Activated CD8-positive, alpha-beta T cell treated with anti-CD3 and anti-CD28 coated beads, Interleukin-2, amount 10 ng/mL, durations not matched to agents 7 days and 5 days (primary cell): ENCODE data around the gene XCL1. TPM values are rescaled to one million over a fixed set of nuclear protein-coding genes. Genes with fewer than 3 reads are reported as not detected.

Source experiments
- ATAC-seq: fragments of 150-1000 bp; cut with Tn5 transposase; one replicate; pipeline ENCODE4 v1.10.0; 2021; ENCODE audit warnings: moderate library complexity
- CTCF ChIA-PET: fragments of 350-600 bp; sonication (Branson Sonifier 250); formaldehyde crosslinking; loops from one replicate; lab custom pipeline; 2021; ENCODE audit warnings: antibody characterized with exemption; lab: Charles Lee
- POLR2A ChIA-PET: fragments of 350-600 bp; sonication (Branson Sonifier 250); formaldehyde crosslinking; loops from one replicate; lab custom pipeline; 2021; ENCODE audit warnings: antibody characterized with exemption; lab: Charles Lee
- DNase-seq: peaks from one replicate; pipeline ENCODE4 v3.0.0-alpha.2; 2020
- H3K27ac Mint-ChIP-seq: one replicate; pipeline ENCODE4 v1.8.0; 2021; ENCODE audit warnings: mild to moderate bottlenecking, mixed read lengths
- H3K27me3 Mint-ChIP-seq: one replicate; pipeline ENCODE4 v1.8.0; 2021; ENCODE audit warnings: low read depth, mixed read lengths
- H3K36me3 Mint-ChIP-seq: one replicate; pipeline ENCODE4 v1.8.0; 2021; ENCODE audit warnings: low read depth, mixed read lengths
- H3K4me1 Mint-ChIP-seq: one replicate; pipeline ENCODE4 v1.8.0; 2021; ENCODE audit warnings: low read depth, mixed read lengths
- H3K4me3 Mint-ChIP-seq: one replicate; pipeline ENCODE4 v1.8.0; 2021; ENCODE audit warnings: mild to moderate bottlenecking, mixed read lengths
- H3K9me3 Mint-ChIP-seq: one replicate; pipeline ENCODE4 v1.8.0; 2022; ENCODE audit warnings: mixed read lengths; ENCODE audit not compliant: insufficient read depth
- total RNA-seq, 2 experiments: library from RNA; stranded (reverse); gene quantifications; one replicate each; pipeline ENCODE4 v1.2.3, GENCODE V29; 2021

XCL1 gene
- total RNA-seq, 2 experiments from 2014 or later, result 38.3 to 41.8 TPM

- H3K9me3 Mint-ChIP-seq, result peaks cover 4% of the 10 kb centered on the region
- no peak for ATAC-seq
- H3K4me1 Mint-ChIP-seq, result peaks cover 56% of the 10 kb centered on the region
- no peak overlapping the region for H3K27ac Mint-ChIP-seq
- H3K36me3 Mint-ChIP-seq, result peaks cover 41% of the 10 kb centered on the region
- ChIA-PET POLR2A (interaction anchor here (1.3 kb wide), 1 partner anchor 28 kb away, joined by 3 read pairs; no protein-coding TSS in a partner anchor), CTCF (interaction anchor here (0.7 kb wide), 1 partner anchor 112 kb away, joined by 3 read pairs; no protein-coding TSS in a partner anchor)
- H3K4me3 Mint-ChIP-seq, result no peak overlapping the region
- no peak for DNase-seq
- H3K27me3 Mint-ChIP-seq, result no peaks in the 10 kb centered on the region
Observed at GRCh38 chr1:168551688-168552087, 24.7 kb upstream of the XCL1 start.

- no peak for DNase-seq
- H3K4me3 Mint-ChIP-seq, result no peak overlapping the region
- H3K4me1 Mint-ChIP-seq, result peaks cover 65% of the 10 kb centered on the region
- peaks cover 4% of the 10 kb centered on the region for H3K9me3 Mint-ChIP-seq
- ChIA-PET POLR2A (no interaction called here), CTCF (interaction anchor here (1.1 to 3.6 kb wide), 3 partner anchors 18 to 211 kb away, joined by 3 to 15 read pairs (median 4); no protein-coding TSS in a partner anchor)
- H3K27ac Mint-ChIP-seq, result no peak overlapping the region
- ATAC-seq, result no peak
- H3K27me3 Mint-ChIP-seq, result no peaks in the 10 kb centered on the region
- peaks cover 34% of the 10 kb centered on the region for H3K36me3 Mint-ChIP-seq
Observed at GRCh38 chr1:168552961-168553360, 23.4 kb upstream of the XCL1 start.

DNA sequence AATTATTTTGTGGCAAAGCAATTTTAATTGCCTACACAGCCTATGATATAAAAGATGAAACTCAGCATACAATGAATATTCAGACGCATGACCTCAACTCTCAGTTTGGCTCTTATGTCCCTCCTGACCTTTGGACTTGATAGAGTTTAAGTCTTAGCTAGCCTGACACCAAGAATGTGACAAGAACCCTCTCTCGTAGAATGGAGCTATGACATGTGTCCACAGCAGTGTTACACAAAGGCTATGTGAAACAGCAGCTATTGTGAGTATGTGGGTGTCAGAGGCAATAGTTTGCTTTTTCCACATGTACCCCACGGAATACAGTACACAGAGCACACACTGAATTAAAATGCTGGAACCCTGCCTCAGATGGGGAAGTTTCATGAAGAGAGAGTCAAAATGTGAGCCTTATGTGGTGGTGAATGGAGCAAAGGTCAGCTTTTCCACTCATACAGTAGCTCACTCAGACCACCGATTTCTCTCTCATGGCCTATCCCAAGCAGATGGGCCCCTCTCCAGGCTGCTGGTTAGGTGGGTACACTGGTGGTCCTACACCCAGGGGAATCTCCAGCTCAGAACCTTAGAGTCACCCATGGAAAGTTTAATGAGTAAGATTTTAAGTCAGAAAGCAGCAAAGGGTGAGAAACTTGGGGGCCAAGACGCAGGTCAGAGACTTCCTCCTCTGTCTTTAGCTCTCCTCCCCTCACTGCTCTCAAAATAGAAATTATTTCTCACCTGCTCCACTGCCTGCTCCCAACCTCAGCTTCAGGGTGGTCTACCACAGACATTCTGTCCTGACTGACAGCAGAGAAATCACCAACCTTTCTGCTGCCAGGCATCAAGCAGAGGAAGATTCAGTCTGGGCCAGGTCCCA, 22.5 kb upstream of the XCL1 start:
- no peaks in the 10 kb centered on the region for H3K27me3 Mint-ChIP-seq
- H3K4me3 Mint-ChIP-seq, result peak overlapping the region; percentile 17
- H3K36me3 Mint-ChIP-seq, result peaks cover 26% of the 10 kb centered on the region
- ATAC-seq (peak; percentile 47), DNase-seq (peak; percentile 41)
- POLR2A ChIA-PET, result interaction anchor here (1.1 to 1.8 kb wide), 3 partner anchors 18 to 110 kb away, joined by 3 to 13 read pairs (median 4); no protein-coding TSS in a partner anchor
- H3K27ac Mint-ChIP-seq, result peak overlapping the region; percentile 77
- H3K4me1 Mint-ChIP-seq, result peaks cover 72% of the 10 kb centered on the region
- no peaks in the 10 kb centered on the region for H3K9me3 Mint-ChIP-seq
- CTCF ChIA-PET, result interaction anchor here (0.6 to 3.6 kb wide), 9 partner anchors 25 to 795 kb away, joined by 3 to 15 read pairs (median 3); no protein-coding TSS in a partner anchor

DNA sequence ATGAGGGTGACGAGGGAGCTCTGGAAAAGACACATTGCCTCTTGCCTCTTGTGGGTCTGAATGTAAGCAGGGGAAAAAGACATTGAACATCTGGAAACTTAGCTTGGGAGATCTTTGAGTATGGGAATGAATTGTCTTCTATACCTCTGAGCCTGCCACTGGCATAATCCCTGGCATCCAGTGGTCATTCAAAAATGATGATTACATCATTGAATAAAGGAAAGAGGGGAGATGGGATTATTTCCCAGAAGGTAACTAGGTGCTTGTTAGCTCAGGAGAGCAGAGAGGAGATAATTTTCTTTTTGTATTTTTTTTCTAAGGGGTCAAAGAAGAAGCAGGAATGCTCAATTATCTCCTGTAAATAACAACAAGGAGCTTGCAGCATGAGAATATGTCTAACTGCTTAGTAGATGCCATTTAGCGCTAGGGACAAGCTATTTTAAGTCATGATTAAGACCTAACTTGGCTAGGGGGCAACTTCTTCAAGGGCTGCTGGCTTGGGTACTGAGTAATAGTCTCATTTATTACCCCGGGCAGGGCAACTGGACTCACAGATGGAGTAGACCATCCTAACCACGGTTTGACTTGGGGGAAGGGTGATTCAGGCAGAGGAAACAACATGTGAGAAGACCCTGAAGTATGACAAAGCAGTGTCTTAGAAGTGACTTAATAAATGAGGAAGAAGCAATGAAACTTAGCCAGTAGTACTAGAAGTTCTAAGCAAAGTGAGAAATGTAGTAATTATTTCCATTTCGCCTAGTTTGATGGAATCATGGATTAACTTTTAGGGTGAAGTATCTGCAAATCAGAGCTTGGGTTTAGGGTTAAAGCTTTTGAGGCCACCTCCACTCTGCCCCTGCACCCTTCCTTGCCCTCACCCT, 21.6 kb upstream of the XCL1 start:
- Mint-ChIP-seq H3K27me3 (no peaks in the 10 kb centered on the region), H3K9me3 (peaks cover 1% of the 10 kb centered on the region), H3K36me3 (peaks cover 22% of the 10 kb centered on the region), H3K4me1 (peaks cover 69% of the 10 kb centered on the region), H3K4me3 (peak overlapping the region; percentile 17), H3K27ac (peak overlapping the region; percentile 77)
- no peak for DNase-seq
- no peak for ATAC-seq
- ChIA-PET POLR2A (interaction anchor here (1.0 to 1.8 kb wide), 4 partner anchors 19 to 813 kb away, joined by 3 to 13 read pairs (median 4); partner anchors contain the start of genes BLZF1 and NME7), CTCF (interaction anchor here (0.9 to 3.6 kb wide), 8 partner anchors 24 to 794 kb away, joined by 3 to 15 read pairs (median 4); no protein-coding TSS in a partner anchor)

DNA sequence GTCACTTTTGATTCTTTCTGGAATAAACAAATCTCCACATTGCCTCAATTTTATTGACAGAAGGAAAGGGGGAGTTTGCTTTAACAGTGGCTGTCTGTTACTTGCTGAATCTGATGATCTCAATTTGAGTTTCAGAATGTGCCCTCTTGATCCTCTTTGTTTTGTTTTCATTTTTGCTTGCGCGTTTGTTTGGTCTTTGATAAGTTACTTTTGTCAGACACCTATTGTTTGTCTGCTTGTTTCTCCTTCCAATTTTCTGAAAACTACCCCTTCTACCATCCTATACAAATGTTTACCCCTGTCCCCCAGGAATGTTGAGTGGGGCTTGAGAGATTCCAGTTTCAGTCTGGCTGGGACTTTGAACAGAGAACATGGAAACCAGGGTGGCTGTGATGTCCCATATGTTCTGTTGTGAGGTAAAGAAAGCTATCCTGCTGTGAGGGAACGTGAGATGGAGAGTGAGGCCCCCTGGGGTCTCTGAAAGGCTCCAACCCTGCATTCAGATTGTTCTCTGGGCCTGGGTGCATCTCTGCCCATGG, 20.8 kb upstream of the XCL1 start:
- peaks cover 5% of the 10 kb centered on the region for H3K9me3 Mint-ChIP-seq

DNA sequence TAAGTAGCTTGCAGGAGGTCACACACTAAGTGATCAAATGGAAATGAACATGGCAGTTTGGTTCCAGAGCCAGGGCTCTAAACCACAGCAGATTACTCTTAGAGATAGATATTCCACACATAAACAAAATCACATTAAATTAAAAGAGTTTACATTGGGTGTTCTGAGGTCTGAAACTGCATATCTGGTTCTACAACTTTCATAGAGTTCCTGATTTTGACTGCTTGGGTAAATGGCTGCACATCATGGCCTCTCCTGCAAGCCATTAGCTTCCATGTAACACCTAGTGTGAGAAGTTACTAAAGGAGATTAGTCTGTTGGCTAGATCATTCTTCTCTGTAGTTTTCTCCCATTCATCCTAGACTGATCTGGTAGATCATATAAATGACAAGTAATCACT, 19.8 kb upstream of the XCL1 start:
- Mint-ChIP-seq H3K4me3 (no peak overlapping the region), H3K4me1 (peaks cover 65% of the 10 kb centered on the region)
- CTCF ChIA-PET, result interaction anchor here (0.8 kb wide), 1 partner anchor 88 kb away, joined by 3 read pairs; no protein-coding TSS in a partner anchor

More for the DNA sequence above, 20.8 kb upstream of the XCL1 start:
- Mint-ChIP-seq H3K4me3 (no peak overlapping the region), H3K27me3 (no peaks in the 10 kb centered on the region), H3K27ac (peak overlapping the region; percentile 75), H3K36me3 (peaks cover 22% of the 10 kb centered on the region), H3K4me1 (peaks cover 69% of the 10 kb centered on the region)
- ATAC-seq, result no peak
- ChIA-PET POLR2A (interaction anchor here (0.6 to 1.8 kb wide), 3 partner anchors 20 to 812 kb away, joined by 3 to 13 read pairs (median 3); partner anchors contain the start of genes BLZF1 and NME7), CTCF (interaction anchor here (1.6 to 3.6 kb wide), 3 partner anchors 48 to 213 kb away, joined by 5 to 15 read pairs (median 9); no protein-coding TSS in a partner anchor)
- no peak for DNase-seq

GRCh38 chr1:168560370-168560769, 16.0 kb upstream of the XCL1 start:
- Mint-ChIP-seq H3K9me3 (peaks cover 20% of the 10 kb centered on the region), H3K4me3 (no peak overlapping the region), H3K27me3 (no peaks in the 10 kb centered on the region), H3K4me1 (peaks cover 43% of the 10 kb centered on the region), H3K27ac (no peak overlapping the region), H3K36me3 (peaks cover 34% of the 10 kb centered on the region)
- ChIA-PET CTCF (interaction anchor here (0.9 to 2.0 kb wide), 2 partner anchors 117 to 120 kb away, joined by 3 to 8 read pairs; no protein-coding TSS in a partner anchor), POLR2A (no interaction called here)
- ATAC-seq (no peak), DNase-seq (no peak)

More for the DNA sequence above, 19.8 kb upstream of the XCL1 start:
- Mint-ChIP-seq H3K27me3 (no peaks in the 10 kb centered on the region), H3K27ac (peak overlapping the region; percentile 65), H3K36me3 (peaks cover 23% of the 10 kb centered on the region), H3K9me3 (peaks cover 5% of the 10 kb centered on the region)
- DNase-seq (no peak), ATAC-seq (no peak)
- POLR2A ChIA-PET, result no interaction called here

GRCh38 chr1:168561989-168562388, 14.4 kb upstream of the XCL1 start:
- no peak for ATAC-seq
- POLR2A ChIA-PET, result no interaction called here
- Mint-ChIP-seq H3K27me3 (no peaks in the 10 kb centered on the region), H3K4me1 (peaks cover 31% of the 10 kb centered on the region), H3K9me3 (peaks cover 20% of the 10 kb centered on the region), H3K36me3 (peaks cover 26% of the 10 kb centered on the region), H3K27ac (no peak overlapping the region), H3K4me3 (no peak overlapping the region)
- CTCF ChIA-PET, result no interaction called here
- no peak for DNase-seq

DNA sequence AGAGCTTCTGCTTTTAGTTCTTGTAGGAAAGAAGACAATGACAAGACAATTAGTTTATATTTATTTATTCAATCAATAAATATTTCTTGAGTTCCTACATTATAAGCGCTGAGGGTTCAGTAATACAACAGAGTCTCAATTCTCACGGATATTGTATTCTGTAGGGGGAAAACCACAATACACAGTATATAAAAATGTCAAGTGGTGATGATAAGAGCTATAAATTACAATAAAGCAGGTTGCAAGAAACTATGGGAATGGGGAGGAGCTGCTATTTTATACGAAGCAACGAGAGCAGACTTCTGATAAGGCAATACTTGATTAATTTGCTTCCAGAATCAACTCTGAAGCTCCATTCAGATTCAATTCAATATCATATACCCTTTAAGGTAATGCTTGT, 10.6 kb upstream of the XCL1 start:
- Mint-ChIP-seq H3K4me3 (no peak overlapping the region), H3K9me3 (peaks cover 15% of the 10 kb centered on the region), H3K27me3 (no peaks in the 10 kb centered on the region), H3K4me1 (peaks cover 24% of the 10 kb centered on the region), H3K36me3 (peaks cover 31% of the 10 kb centered on the region), H3K27ac (no peak overlapping the region)
- ChIA-PET POLR2A (no interaction called here), CTCF (interaction anchor here (0.9 to 2.9 kb wide), 3 partner anchors 8 to 223 kb away, joined by 3 to 9 read pairs (median 4); no protein-coding TSS in a partner anchor)
- ATAC-seq (no peak), DNase-seq (no peak)

GRCh38 chr1:168567007-168567406, 9.4 kb upstream of the XCL1 start:
- ATAC-seq, result no peak
- H3K36me3 Mint-ChIP-seq, result peaks cover 27% of the 10 kb centered on the region
- POLR2A ChIA-PET, result no interaction called here
- no peak overlapping the region for H3K4me3 Mint-ChIP-seq
- no peak overlapping the region for H3K27ac Mint-ChIP-seq
- H3K4me1 Mint-ChIP-seq, result peaks cover 22% of the 10 kb centered on the region
- no peak for DNase-seq
- peaks cover 15% of the 10 kb centered on the region for H3K9me3 Mint-ChIP-seq
- CTCF ChIA-PET, result interaction anchor here (1.2 to 2.9 kb wide), 3 partner anchors 8 to 128 kb away, joined by 3 to 9 read pairs (median 3); no protein-coding TSS in a partner anchor
- H3K27me3 Mint-ChIP-seq, result no peaks in the 10 kb centered on the region
